ENCODE results near the gene ATP11A. TPM values are rescaled to one million over a fixed set of nuclear protein-coding genes. Genes with fewer than 3 reads are reported as not detected.

The ATP11A gene
- total and polyA plus RNA-seq, 9 of the 15 experiments (the other 6 are each of a cell fraction or from before 2014, with no cell fraction given) = 0.38 to 34.2 (median 4.2) TPM

- no peak for TF ChIP-seq ZNF407 (IDR thresholded peaks at IDR 0.05; ENCODE audit: low read depth)
- TF ChIP-seq CREM (IDR thresholded peaks at IDR 0.05; ENCODE audit: low read depth) = peak; percentile 79; the same call in 1 of the 2 replicates
- TF ChIP-seq CTBP1 (IDR thresholded peaks at IDR 0.05; ENCODE audit: borderline replicate concordance) = peak; percentile 44; the same call in 1 of the 2 replicates
- TF ChIP-seq ZBTB12 (CRISPR knock-in tag; IDR thresholded peaks at IDR 0.05) = no peak
- TF ChIP-seq PKNOX1 (IDR thresholded peaks at IDR 0.05) = 0 out of 2 replicates have a peak, but pooled peaks have one; percentile 31
Measured at GRCh38 chr13:112931028-112931934, 241.4 kb downstream of the ATP11A start (continued).
